GM06990 (cell line): Measurements from ENCODE around the gene NHP2.

Experiments
- DNase-seq: peaks from one replicate; pipeline ENCODE4 v3.0.0-alpha.2; 2011; ENCODE audit not compliant: insufficient read length; ENCODE audit errors: extremely low read depth
- H3K27me3 ChIP-seq: replicated peaks from 2 replicates; pipeline ENCODE4 v1.6.0; 2011; ENCODE audit warnings: low read length; ENCODE audit not compliant: control insufficient read depth, insufficient read depth
- H3K36me3 ChIP-seq: 2 replicates; pipeline ENCODE4 v1.5.1; 2011; ENCODE audit warnings: low read length; ENCODE audit not compliant: control insufficient read depth, insufficient read depth
- H3K4me3 ChIP-seq: replicated peaks from 2 replicates; pipeline ENCODE4 v1.5.1; 2011; ENCODE audit warnings: low read depth, mild to moderate bottlenecking, control low read depth, low read length
- CTCF ChIP-seq: IDR thresholded peaks from 2 replicates; pipeline ENCODE4 v1.5.1; 2011; ENCODE audit warnings: low read length, control low read depth, mild to moderate bottlenecking, inconsistent platforms; ENCODE audit not compliant: insufficient read depth, poor library complexity, severe bottlenecking

The NHP2 gene

DNA sequence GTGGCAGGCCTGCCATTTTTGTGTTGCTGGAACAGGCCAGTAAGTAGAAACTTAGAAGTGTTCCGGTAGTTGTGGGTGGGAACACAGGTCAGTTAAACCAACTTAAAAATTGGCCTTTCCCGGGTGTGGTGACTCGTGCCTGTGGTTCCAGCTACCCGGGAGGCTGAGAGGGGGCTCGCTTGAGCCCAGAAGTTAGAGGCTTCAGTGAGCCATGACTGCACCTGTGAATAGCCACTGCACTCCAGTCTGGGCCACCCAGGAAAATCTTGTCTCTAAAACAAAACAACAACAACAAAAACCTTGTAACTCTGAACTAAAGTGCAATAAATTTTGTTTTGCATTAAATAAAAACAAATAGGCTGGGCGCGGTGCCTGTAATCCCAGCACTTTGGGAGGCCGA lies 1.4 kb upstream of the NHP2 start:
- no peak for TF ChIP-seq CTCF
- peaks cover 6% of the 10 kb centered on the region for H3K36me3 ChIP-seq
- no peak for DNase-seq
- H3K27me3 ChIP-seq: no peaks in the 10 kb centered on the region
- H3K4me3 ChIP-seq: no peak overlapping the region

- peaks cover 21% of the 10 kb centered on the region for H3K36me3 ChIP-seq
- no peak for DNase-seq
Measured at GRCh38 chr5:178152491-178153444, 917 bp downstream of the NHP2 start.

DNA sequence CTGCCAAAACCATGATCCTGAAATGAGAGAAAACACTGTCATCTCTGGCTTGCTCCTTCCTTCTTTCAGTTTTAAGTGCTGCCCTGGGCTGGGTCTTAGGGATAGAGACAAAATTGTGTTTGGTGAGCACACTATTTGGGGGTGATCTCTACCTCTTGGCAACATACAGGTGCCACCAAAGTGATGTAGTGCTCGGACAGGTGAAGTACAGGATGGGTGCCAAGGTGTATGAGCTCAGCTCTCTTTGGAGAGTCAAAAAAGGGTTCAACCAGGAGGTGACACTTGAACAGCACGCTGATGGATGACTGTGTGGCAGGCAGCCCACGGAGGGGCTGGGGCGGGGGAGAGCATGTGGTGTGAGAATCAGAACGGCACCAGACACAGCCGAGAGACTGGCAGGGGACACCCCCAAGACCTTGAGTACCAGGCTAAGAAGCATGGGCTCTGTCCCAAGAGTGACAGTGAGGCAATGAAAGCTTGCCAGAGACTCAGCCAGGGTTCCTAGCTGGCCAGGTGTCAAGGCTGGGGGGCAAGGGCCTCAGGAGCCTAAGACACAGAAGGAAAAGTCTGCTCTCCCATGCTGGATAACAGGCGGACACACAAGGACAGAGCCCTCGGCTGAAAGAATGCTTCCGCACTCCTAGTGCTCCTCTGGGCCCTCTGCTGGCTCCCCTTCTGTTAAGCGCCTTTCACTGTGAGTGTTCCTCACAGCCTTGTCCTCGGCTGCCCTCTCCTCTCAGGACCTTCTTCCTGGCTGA lies 2.5 kb downstream of the NHP2 start:
- Histone ChIP-seq H3K4me3 (no peak overlapping the region), H3K27me3 (no peaks in the 10 kb centered on the region), H3K36me3 (peaks cover 34% of the 10 kb centered on the region)
- TF ChIP-seq CTCF: no peak
- DNase-seq: no peak

More at GRCh38 chr5:178152491-178153444, 917 bp downstream of the NHP2 start:
- Histone ChIP-seq H3K27me3 (no peaks in the 10 kb centered on the region), H3K4me3 (peak overlapping the region; percentile 66)
- TF ChIP-seq CTCF: no peak

GRCh38 chr5:178149199-178149932 lies 4.3 kb downstream of the NHP2 start:
- Histone ChIP-seq H3K36me3 (peaks cover 42% of the 10 kb centered on the region), H3K4me3 (no peak overlapping the region), H3K27me3 (no peaks in the 10 kb centered on the region)
- DNase-seq: no peak
- TF ChIP-seq CTCF: no peak

GRCh38 chr5:178147406-178147805 lies 6.3 kb downstream of the NHP2 start:
- Histone ChIP-seq H3K36me3 (peaks cover 55% of the 10 kb centered on the region), H3K4me3 (no peak overlapping the region), H3K27me3 (no peaks in the 10 kb centered on the region)
- TF ChIP-seq CTCF: no peak
- no peak for DNase-seq
